Colonic mucosa (tissue), 4 donors: ENCODE data around the gene EXOC3. TPM values are rescaled to one million over a fixed set of nuclear protein-coding genes. Genes with fewer than 3 reads are reported as not detected.

Source experiments
- DNase-seq: peaks from one replicate; pipeline ENCODE4 v3.0.0-alpha.2; 2020
- H3K27ac ChIP-seq: fragments of 200-600 bp; one replicate; pipeline ENCODE4 v1.8.0; 2021
- H3K27me3 ChIP-seq: fragments of 200-600 bp; one replicate; pipeline ENCODE4 v1.8.0; 2021
- H3K36me3 ChIP-seq: fragments of 200-600 bp; one replicate; pipeline ENCODE4 v1.8.0; 2021
- H3K4me1 ChIP-seq: fragments of 200-600 bp; one replicate; pipeline ENCODE4 v1.8.0; 2021; ENCODE audit warnings: mild to moderate bottlenecking
- H3K4me3 ChIP-seq: fragments of 200-600 bp; one replicate; pipeline ENCODE4 v1.8.0; 2021
- H3K9ac ChIP-seq, 2 donors: one replicate each; pipeline ENCODE4 v1.7.0; 2013; ENCODE audit warnings: control low read depth in 2 of 2, low read depth in 2 of 2, low read length in 2 of 2
- H3K9me3 ChIP-seq: fragments of 200-600 bp; one replicate; pipeline ENCODE4 v1.8.0; 2021
- intact Hi-C: fragments of 100-400 bp; cut with DNase I; formaldehyde crosslinking; loops from one replicate; pipeline ENCODE4 v1.14.1; 2022
- total RNA-seq, 2 donors: library from RNA; stranded (reverse); fragmentation: NEBNext Ultra II Directional in 1 of 2; extraction: Animal tissue kit (Norgen Biotek cat#: 25700) in 1 of 2; gene quantifications; one replicate each; pipeline ENCODE4 v1.2.1, GENCODE V29; 2021
- TF ChIP-seq, protein P1 (sequence below): fragments of 200-600 bp; IDR thresholded peaks from one replicate; pipeline ENCODE4 v1.8.0; 2022; ENCODE audit warnings: antibody characterized with exemption, mild to moderate bottlenecking
- donor health status: healthy.
- donor health status: DM: no; HTN: no; CAD: no.
- donor health status: DM: no; HTN: no; CAD: no.

The EXOC3 gene
- total RNA-seq, 2 donors from 2014 or later, result 52.0 to 58.7 TPM

DNA sequence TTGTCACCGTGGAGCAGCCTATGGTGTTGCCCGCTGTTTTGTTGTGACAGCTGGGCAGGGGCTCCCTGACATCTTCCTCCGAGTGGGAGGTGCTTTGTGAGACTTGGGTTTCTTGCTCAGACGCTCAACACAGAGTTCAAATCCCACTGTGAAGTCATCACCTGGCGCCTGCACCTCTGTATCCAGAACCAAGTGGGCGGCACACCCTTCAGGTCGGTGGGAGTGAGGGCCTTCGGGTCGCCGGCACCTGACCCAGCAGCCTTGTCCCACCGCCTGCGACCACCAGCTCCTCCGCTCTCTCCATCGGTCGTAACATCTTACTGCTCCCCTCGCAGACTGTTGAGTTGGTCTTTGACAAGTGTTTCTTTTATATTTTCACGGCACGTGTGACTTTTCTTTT, 37.6 kb upstream of the EXOC3 start:
- no peaks in the 10 kb centered on the region for H3K9me3 ChIP-seq
- intact Hi-C loops, result no loop called here
- no peaks in the 10 kb centered on the region for H3K36me3 ChIP-seq
- H3K27ac ChIP-seq, result no peak overlapping the region
- TF ChIP-seq, protein P1, sequence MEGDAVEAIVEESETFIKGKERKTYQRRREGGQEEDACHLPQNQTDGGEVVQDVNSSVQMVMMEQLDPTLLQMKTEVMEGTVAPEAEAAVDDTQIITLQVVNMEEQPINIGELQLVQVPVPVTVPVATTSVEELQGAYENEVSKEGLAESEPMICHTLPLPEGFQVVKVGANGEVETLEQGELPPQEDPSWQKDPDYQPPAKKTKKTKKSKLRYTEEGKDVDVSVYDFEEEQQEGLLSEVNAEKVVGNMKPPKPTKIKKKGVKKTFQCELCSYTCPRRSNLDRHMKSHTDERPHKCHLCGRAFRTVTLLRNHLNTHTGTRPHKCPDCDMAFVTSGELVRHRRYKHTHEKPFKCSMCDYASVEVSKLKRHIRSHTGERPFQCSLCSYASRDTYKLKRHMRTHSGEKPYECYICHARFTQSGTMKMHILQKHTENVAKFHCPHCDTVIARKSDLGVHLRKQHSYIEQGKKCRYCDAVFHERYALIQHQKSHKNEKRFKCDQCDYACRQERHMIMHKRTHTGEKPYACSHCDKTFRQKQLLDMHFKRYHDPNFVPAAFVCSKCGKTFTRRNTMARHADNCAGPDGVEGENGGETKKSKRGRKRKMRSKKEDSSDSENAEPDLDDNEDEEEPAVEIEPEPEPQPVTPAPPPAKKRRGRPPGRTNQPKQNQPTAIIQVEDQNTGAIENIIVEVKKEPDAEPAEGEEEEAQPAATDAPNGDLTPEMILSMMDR, result no peak
- H3K27me3 ChIP-seq, result no peaks in the 10 kb centered on the region
- DNase-seq, result peak; percentile 10
- H3K9ac ChIP-seq, result no peak overlapping the region
- H3K4me3 ChIP-seq, result no peak overlapping the region
- no peaks in the 10 kb centered on the region for H3K4me1 ChIP-seq

DNA sequence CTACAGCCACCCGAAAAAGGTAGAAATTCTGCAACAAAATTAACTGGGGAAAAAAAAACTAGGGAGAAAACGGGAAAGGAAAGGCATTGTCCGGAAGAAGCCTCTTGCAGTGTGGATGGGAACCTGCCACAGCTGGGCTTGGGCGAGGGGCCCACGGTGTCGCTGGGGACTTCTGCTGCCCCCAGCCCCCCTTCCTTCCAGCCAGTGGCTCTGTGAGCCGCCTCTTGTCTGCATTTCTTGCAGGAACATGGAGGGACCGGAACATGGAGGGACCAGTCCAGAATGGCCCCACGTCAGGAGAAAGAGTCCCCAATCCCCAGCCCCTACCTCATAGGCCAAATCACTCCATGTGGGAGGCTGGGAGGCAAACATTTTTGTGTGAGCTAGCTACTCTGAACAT, 36.9 kb upstream of the EXOC3 start:
- no peaks in the 10 kb centered on the region for H3K27me3 ChIP-seq
- H3K9me3 ChIP-seq, result no peaks in the 10 kb centered on the region
- no peaks in the 10 kb centered on the region for H3K36me3 ChIP-seq
- no peak overlapping the region for H3K4me3 ChIP-seq
- H3K4me1 ChIP-seq, result no peaks in the 10 kb centered on the region
- H3K27ac ChIP-seq, result no peak overlapping the region
- no peak overlapping the region for H3K9ac ChIP-seq
- TF ChIP-seq, protein P1, result no peak
- DNase-seq, result no peak
- intact Hi-C loops, result no loop called here

DNA sequence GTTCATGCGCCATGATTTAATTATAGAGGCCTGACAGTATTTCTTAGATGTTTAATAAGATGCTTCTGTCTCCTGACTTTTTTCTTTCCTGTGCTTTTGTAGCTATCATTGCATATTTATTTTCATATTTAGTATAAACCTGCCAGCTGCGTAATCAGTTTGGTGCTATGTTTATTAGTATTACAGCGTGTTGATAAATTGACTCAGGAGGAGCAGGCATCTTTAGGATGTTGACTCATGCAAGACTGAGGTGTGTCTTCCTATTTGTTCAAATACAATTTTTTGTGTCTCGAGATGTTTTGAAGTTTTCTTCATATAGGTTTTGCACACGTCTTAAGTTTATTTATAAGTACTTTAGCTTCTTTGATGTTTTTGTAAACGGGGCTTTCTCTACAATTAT, 35.9 kb upstream of the EXOC3 start:
- Histone ChIP-seq H3K9ac (no peak overlapping the region), H3K9me3 (no peaks in the 10 kb centered on the region), H3K4me1 (no peaks in the 10 kb centered on the region), H3K27ac (no peak overlapping the region), H3K27me3 (no peaks in the 10 kb centered on the region), H3K36me3 (no peaks in the 10 kb centered on the region), H3K4me3 (no peak overlapping the region)
- no peak for DNase-seq
- TF ChIP-seq, protein P1, result no peak
- intact Hi-C loops, result no loop called here

DNA sequence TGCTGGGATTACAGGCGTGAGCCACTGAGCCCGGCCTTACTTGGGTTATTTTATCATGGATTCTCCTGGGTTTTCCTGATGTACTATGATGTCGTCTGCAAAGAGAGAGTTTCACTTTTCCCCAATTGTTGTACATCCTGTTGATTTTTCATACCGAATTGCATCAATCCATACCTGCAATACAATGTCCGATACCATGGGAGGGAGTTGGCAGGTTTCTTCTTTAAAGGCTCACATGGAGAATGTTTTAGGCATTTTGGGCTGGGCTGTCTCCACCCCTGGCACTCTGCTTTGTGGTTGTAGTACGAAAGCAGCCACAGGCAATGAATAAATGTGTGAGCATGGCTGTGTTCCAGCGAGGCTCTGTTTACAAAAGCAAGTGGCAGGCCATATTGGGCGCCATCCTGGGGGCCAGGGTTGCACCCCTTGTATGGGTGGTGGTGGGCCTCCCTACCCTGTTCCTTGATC, 35.1 kb upstream of the EXOC3 start:
- no peaks in the 10 kb centered on the region for H3K4me1 ChIP-seq
- intact Hi-C loops, result no loop called here
- TF ChIP-seq, protein P1, result no peak
- H3K9me3 ChIP-seq, result no peaks in the 10 kb centered on the region
- H3K27ac ChIP-seq, result no peak overlapping the region
- H3K27me3 ChIP-seq, result no peaks in the 10 kb centered on the region
- H3K4me3 ChIP-seq, result no peak overlapping the region
- no peak for DNase-seq
- no peaks in the 10 kb centered on the region for H3K36me3 ChIP-seq
- no peak overlapping the region for H3K9ac ChIP-seq

DNA sequence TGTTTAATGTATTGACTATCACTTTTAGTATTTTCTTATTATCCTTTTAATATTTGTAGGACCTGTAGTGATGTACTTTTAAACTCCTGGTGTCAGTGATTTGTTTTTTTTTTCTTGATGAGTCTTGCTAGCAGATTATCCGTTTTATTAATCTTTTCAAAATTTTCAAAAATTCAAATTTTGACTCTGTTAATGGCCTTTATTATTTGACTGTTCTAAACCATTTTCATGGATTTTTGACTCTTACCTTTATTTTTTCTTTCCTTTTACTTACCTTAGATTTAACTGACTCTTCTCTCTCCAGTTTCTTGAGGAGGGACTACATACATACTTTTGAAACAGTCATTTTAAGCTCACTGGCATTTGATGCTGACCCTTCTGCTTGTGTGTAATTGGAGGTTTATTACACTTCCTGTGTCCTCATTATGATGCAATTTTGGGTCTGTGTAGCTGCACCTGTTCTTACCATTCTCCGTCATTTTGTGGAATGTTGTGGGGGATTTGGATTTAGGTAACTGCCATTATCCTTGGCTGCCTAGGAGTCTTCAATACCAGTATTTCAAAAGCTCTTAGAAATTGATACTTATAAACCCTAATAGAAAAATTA, 32.0 kb upstream of the EXOC3 start:
- Histone ChIP-seq H3K9me3 (no peaks in the 10 kb centered on the region), H3K4me1 (peaks cover 4% of the 10 kb centered on the region), H3K36me3 (no peaks in the 10 kb centered on the region), H3K4me3 (no peak overlapping the region), H3K9ac (no peak overlapping the region), H3K27me3 (no peaks in the 10 kb centered on the region), H3K27ac (no peak overlapping the region)
- DNase-seq, result no peak
- intact Hi-C loops, result no loop called here
- TF ChIP-seq, protein P1, result no peak
